HL-60 (cell line): ENCODE data around the gene CIART.
A peak's percentile ranks its signal among the peaks of the same experiment; 100 is the strongest.

Source experiments
- DNase-seq, 2 experiments: peaks; one replicate each; pipeline ENCODE4 v3.0.0-alpha.2; 2010 to 2020; ENCODE audit warnings: low read depth in 1 of 2, low spot score in 1 of 2
- H3K27ac ChIP-seq: fragments of 250-450 bp; sonication (Bioruptor Pico); replicated peaks from 2 replicates; pipeline ENCODE4 v1.5.1; 2020; ENCODE audit warnings: mild to moderate bottlenecking, moderate library complexity
- H3K27me3 ChIP-seq: fragments of 250-450 bp; sonication (Bioruptor Pico); 2 replicates; pipeline ENCODE4 v1.5.1; 2021; ENCODE audit warnings: mild to moderate bottlenecking, moderate library complexity; ENCODE audit not compliant: insufficient read depth, poor library complexity, severe bottlenecking
- H3K4me3 ChIP-seq: replicated peaks from 2 replicates; pipeline ENCODE4 v1.5.1; 2011; ENCODE audit warnings: mild to moderate bottlenecking, control low read depth, low read length; ENCODE audit not compliant: insufficient read depth
- GABPA ChIP-seq: IDR thresholded peaks from 2 replicates; pipeline ENCODE4 v1.6.1; 2012; ENCODE audit warnings: low read depth
- POLR2AphosphoS5 ChIP-seq: IDR thresholded peaks from 2 replicates; pipeline ENCODE4 v1.6.1; 2012; ENCODE audit warnings: low read depth
- SPI1 ChIP-seq: IDR thresholded peaks from 2 replicates; pipeline ENCODE4 v1.6.1; 2012; ENCODE audit warnings: low read depth, mild to moderate bottlenecking, borderline replicate concordance
- TF ChIP-seq, protein P1 (sequence below): IDR thresholded peaks from 2 replicates; pipeline ENCODE4 v1.6.1; 2012; ENCODE audit warnings: low read depth; ENCODE audit not compliant: insufficient replicate concordance
- TF ChIP-seq, protein P2 (sequence below): IDR thresholded peaks from one replicate; pipeline ENCODE4 v1.5.1; 2011; ENCODE audit warnings: low read length, control low read depth, inconsistent platforms; ENCODE audit not compliant: insufficient read depth

CIART gene

DNA sequence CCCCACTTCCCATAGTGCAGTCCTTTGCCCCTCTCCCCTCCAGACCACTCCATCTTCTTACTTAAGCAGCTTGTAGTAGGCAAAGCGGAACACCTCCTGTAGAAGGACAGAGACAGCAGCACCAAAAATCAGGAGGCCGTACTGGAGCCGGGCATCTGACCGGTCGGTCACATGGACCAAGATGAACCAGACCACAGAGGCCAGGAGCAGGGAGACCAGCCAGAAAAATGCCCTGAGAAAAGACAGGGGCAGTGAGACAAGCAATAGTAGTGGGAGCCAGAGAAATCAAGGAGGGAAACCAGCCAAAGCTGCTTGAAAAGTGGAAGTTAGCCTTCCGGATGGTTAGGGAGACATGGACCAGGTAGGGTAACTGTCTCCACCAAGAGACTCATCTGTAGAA lies 14.5 kb upstream of the CIART start:
- H3K27ac ChIP-seq: peak overlapping the region; percentile 92

DNA sequence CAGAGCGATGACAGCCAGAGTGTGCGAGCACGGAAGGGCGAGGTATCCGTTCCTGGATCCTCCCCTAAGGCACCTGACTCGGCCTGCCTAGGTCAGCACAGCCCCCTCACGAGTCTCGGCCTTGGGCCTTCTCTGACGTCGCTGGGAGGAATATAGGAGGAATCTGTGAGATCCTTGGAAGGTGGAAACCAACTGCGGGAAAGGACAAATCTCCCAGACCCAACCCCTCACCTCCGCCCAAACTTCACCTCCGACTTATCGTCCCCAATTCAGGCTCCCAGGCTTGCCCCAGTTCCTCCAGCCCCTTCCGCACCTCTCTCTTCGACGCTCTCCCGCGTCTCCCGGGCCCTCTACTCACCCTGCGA lies 14.0 kb upstream of the CIART start:
- no peak for TF ChIP-seq SPI1
- TF ChIP-seq, protein P1, sequence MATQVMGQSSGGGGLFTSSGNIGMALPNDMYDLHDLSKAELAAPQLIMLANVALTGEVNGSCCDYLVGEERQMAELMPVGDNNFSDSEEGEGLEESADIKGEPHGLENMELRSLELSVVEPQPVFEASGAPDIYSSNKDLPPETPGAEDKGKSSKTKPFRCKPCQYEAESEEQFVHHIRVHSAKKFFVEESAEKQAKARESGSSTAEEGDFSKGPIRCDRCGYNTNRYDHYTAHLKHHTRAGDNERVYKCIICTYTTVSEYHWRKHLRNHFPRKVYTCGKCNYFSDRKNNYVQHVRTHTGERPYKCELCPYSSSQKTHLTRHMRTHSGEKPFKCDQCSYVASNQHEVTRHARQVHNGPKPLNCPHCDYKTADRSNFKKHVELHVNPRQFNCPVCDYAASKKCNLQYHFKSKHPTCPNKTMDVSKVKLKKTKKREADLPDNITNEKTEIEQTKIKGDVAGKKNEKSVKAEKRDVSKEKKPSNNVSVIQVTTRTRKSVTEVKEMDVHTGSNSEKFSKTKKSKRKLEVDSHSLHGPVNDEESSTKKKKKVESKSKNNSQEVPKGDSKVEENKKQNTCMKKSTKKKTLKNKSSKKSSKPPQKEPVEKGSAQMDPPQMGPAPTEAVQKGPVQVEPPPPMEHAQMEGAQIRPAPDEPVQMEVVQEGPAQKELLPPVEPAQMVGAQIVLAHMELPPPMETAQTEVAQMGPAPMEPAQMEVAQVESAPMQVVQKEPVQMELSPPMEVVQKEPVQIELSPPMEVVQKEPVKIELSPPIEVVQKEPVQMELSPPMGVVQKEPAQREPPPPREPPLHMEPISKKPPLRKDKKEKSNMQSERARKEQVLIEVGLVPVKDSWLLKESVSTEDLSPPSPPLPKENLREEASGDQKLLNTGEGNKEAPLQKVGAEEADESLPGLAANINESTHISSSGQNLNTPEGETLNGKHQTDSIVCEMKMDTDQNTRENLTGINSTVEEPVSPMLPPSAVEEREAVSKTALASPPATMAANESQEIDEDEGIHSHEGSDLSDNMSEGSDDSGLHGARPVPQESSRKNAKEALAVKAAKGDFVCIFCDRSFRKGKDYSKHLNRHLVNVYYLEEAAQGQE: no peak
- TF ChIP-seq, protein P2, sequence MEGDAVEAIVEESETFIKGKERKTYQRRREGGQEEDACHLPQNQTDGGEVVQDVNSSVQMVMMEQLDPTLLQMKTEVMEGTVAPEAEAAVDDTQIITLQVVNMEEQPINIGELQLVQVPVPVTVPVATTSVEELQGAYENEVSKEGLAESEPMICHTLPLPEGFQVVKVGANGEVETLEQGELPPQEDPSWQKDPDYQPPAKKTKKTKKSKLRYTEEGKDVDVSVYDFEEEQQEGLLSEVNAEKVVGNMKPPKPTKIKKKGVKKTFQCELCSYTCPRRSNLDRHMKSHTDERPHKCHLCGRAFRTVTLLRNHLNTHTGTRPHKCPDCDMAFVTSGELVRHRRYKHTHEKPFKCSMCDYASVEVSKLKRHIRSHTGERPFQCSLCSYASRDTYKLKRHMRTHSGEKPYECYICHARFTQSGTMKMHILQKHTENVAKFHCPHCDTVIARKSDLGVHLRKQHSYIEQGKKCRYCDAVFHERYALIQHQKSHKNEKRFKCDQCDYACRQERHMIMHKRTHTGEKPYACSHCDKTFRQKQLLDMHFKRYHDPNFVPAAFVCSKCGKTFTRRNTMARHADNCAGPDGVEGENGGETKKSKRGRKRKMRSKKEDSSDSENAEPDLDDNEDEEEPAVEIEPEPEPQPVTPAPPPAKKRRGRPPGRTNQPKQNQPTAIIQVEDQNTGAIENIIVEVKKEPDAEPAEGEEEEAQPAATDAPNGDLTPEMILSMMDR: no peak
- no peak for TF ChIP-seq GABPA
- no peak for TF ChIP-seq POLR2AphosphoS5
- Histone ChIP-seq H3K27me3 (no peaks in the 10 kb centered on the region), H3K27ac (peak overlapping the region; percentile 92), H3K4me3 (peak overlapping the region; percentile 91)
- DNase-seq: peak in 1 of 2 experiments; percentile 9

More for the DNA sequence above, 14.5 kb upstream of the CIART start:
- peak overlapping the region; percentile 91 for H3K4me3 ChIP-seq
- DNase-seq: peak in 1 of 2 experiments; percentile 17
- no peaks in the 10 kb centered on the region for H3K27me3 ChIP-seq
- TF ChIP-seq SPI1: no peak
- TF ChIP-seq POLR2AphosphoS5: no peak
- TF ChIP-seq, protein P1: no peak
- no peak for TF ChIP-seq GABPA
- TF ChIP-seq, protein P2: no peak

DNA sequence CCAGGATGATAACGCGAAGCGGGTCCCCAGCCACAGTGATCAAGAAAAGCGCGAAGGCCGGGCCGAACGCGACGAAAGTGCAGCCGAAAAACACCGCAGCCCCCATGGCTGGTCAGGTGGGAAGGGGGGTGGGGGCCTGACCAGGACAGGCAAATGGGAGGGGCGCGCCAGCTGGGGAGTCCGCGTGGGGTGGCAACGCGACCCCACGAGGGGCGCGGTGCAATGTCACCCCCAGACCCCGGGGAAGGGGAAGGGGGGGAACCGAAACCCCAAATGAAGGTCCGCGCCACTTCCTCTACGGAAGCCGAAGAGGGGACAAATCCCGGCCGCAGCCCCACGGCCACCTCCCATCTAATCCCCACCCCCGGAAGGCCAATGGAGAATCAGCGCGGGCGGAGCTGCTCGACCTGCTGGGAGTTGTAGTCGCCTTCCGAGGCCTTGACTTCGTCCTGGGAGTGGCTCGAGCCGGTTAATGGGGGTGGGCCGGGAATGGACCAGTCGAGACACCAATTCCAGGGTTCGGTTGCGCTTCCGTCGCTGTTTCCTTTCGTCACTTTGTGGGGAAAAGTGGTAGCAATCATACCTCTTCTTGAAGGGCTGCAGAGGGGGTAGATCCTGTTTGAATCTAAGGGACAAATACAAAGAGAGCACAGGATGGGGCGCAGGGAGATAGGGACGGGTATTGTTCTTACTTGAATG lies 13.5 kb upstream of the CIART start, which contains the start of gene APH1A:
Gene APH1A (minus strand): TSS at position 312 of the 699 bp plus-strand sequence. CDS start 206 bp downstream, at position 106.
- DNase-seq: peak; percentile 95 to 98
- Histone ChIP-seq H3K27me3 (no peaks in the 10 kb centered on the region), H3K4me3 (peak within 1 kb of the TSS; percentile 91), H3K27ac (peak within 1 kb of the TSS; percentile 92)
- TF ChIP-seq, protein P2: no peak
- TF ChIP-seq GABPA (peak; percentile 77), POLR2AphosphoS5 (peak; percentile 26; the same call in 1 of the 2 replicates), SPI1 (peak; percentile 73; the same call in 1 of the 2 replicates)
- TF ChIP-seq, protein P1: no peak
